H1 (cell line): ENCODE measurements around the gene ERC1. TPM values are rescaled to one million over a fixed set of nuclear protein-coding genes. Genes with fewer than 3 reads are reported as not detected.

Experiments used
- CTCF ChIA-PET: fragments of 300-600 bp; sonication (Branson Sonifier 250); formaldehyde crosslinking; loops from one replicate; lab custom pipeline; 2021; ENCODE audit not compliant: partially characterized antibody; lab: Charles Lee
- POLR2A ChIA-PET: fragments of 300-600 bp; sonication (Branson Sonifier 250); formaldehyde crosslinking; loops from one replicate; lab custom pipeline; 2021; ENCODE audit warnings: inconsistent platforms; ENCODE audit not compliant: partially characterized antibody; lab: Charles Lee
- DNase-seq, 2 experiments: peaks; one replicate each; pipeline versions ENCODE4 v3.0.0 to v3.0.0-alpha.2; 2010 to 2022; ENCODE audit warnings: low spot score in 2 of 2, low read depth in 1 of 2, mixed read lengths in 1 of 2
- FAIRE-seq: peaks from 2 replicates; lab custom pipeline; 2011; peaks lifted over from hg19 to GRCh38; lab: Jason Lieb, UNC
- H2AFZ ChIP-seq: 2 replicates; pipeline ENCODE4 v1.8.1; 2012; ENCODE audit warnings: low read length, inconsistent platforms
- H2AK5ac ChIP-seq: 2 replicates; pipeline ENCODE4 v1.6.1; 2013; ENCODE audit warnings: low read depth, low read length
- H2BK120ac ChIP-seq: replicated peaks from 2 replicates; pipeline ENCODE3; 2013; ENCODE audit warnings: low read depth, low read length, inconsistent platforms
- H2BK12ac ChIP-seq: 2 replicates; pipeline ENCODE4 v1.6.1; 2013; ENCODE audit warnings: low read depth, low read length
- H2BK15ac ChIP-seq: 2 replicates; pipeline ENCODE4 v1.6.1; 2013; ENCODE audit warnings: low read length
- H2BK20ac ChIP-seq: 2 replicates; pipeline ENCODE4 v1.6.1; 2013; ENCODE audit warnings: low read length
- H2BK5ac ChIP-seq: 2 replicates; pipeline ENCODE4 v1.6.1; 2013; ENCODE audit warnings: low read depth, low read length
- H3K14ac ChIP-seq: 2 replicates; pipeline ENCODE4 v1.6.1; 2013; ENCODE audit warnings: inconsistent platforms; ENCODE audit not compliant: insufficient read length
- H3K18ac ChIP-seq: 2 replicates; pipeline ENCODE4 v1.6.1; 2013; ENCODE audit warnings: low read length; ENCODE audit errors: extremely low read depth
- H3K23ac ChIP-seq: 2 replicates; pipeline ENCODE4 v1.6.1; 2013; ENCODE audit warnings: inconsistent platforms; ENCODE audit not compliant: insufficient read length
- H3K23me2 ChIP-seq: 2 replicates; pipeline ENCODE4 v1.6.1; 2013; ENCODE audit warnings: low read depth, low read length
- H3K27ac ChIP-seq: 2 replicates; pipeline ENCODE4 v1.6.1; 2011; ENCODE audit warnings: low read depth, low read length, inconsistent platforms
- H3K27me3 ChIP-seq, 4 experiments: replicated peaks in 1 of 4; 1 replicate in 1 of 4; 2 replicates in 3 of 4; pipeline versions ENCODE4 v1.6.1 to v1.8.1; 2011 to 2013; ENCODE audit warnings: low read length in 3 of 4, mild to moderate bottlenecking in 3 of 4, inconsistent platforms in 2 of 4, mixed read lengths in 2 of 4, moderate library complexity in 1 of 4; ENCODE audit not compliant: control insufficient read depth in 3 of 4, insufficient read depth in 3 of 4; ENCODE audit errors: extremely low read depth in 1 of 4
- H3K36me3 ChIP-seq, 4 experiments: 2 replicates each; pipeline versions ENCODE4 v1.6.1 to v1.8.1; 2011 to 2013; ENCODE audit warnings: mild to moderate bottlenecking in 4 of 4, low read length in 3 of 4, moderate library complexity in 2 of 4, control low read depth in 1 of 4, inconsistent platforms in 1 of 4; ENCODE audit not compliant: insufficient read depth in 4 of 4, control insufficient read depth in 2 of 4
- H3K4ac ChIP-seq: replicated peaks from 2 replicates; pipeline ENCODE3; 2013; ENCODE audit warnings: low read length, low read depth, mixed read lengths, inconsistent platforms; ENCODE audit not compliant: insufficient read length
- H3K4me1 ChIP-seq, 4 experiments: replicated peaks in 1 of 4; 1 replicate in 1 of 4; 2 replicates in 3 of 4; pipeline versions ENCODE4 v1.6.1 to v1.8.1; 2011 to 2013; ENCODE audit warnings: low read length in 3 of 4, inconsistent platforms in 2 of 4, mixed read lengths in 1 of 4; ENCODE audit not compliant: insufficient read depth in 4 of 4, control insufficient read depth in 3 of 4
- H3K4me2 ChIP-seq, 2 experiments: 2 replicates each; pipeline versions ENCODE4 v1.6.1 to v1.8.1; 2011 to 2013; ENCODE audit warnings: low read depth in 2 of 2, low read length in 2 of 2, control low read depth in 1 of 2, inconsistent platforms in 1 of 2, mild to moderate bottlenecking in 1 of 2; ENCODE audit not compliant: insufficient read depth in 1 of 2
- H3K4me3 ChIP-seq, 4 experiments: fragments of 200-600, 300-600 bp in 1 of 4; sonication (generic), shearing (Covaris generic), sonication (Bioruptor Twin) in 1 of 4; 2 replicates each; pipeline versions ENCODE4 v1.5.1 to v1.8.1; 2011 to 2016; ENCODE audit warnings: low read length in 4 of 4, low read depth in 3 of 4, control low read depth in 2 of 4, inconsistent platforms in 2 of 4, mild to moderate bottlenecking in 2 of 4, mixed read lengths in 1 of 4, moderate library complexity in 1 of 4; ENCODE audit not compliant: insufficient read depth in 2 of 4; ENCODE audit errors: extremely low read depth in 1 of 4
- H3K56ac ChIP-seq: replicated peaks from 2 replicates; pipeline ENCODE3; 2013; ENCODE audit warnings: low read depth, mild to moderate bottlenecking, mixed read lengths, low read length, inconsistent platforms; ENCODE audit not compliant: insufficient read length
- H3K79me1 ChIP-seq: 2 replicates; pipeline ENCODE4 v1.6.1; 2013; ENCODE audit warnings: low read depth, low read length, control low read depth
- H3K79me2 ChIP-seq, 2 experiments: 2 replicates each; pipeline versions ENCODE4 v1.6.1 to v1.8.1; 2012 to 2013; ENCODE audit warnings: low read length in 2 of 2, mild to moderate bottlenecking in 2 of 2, inconsistent platforms in 1 of 2; ENCODE audit not compliant: insufficient read depth in 2 of 2, control insufficient read depth in 1 of 2
- H3K9ac ChIP-seq, 4 experiments: replicated peaks in 1 of 4; 1 replicate in 1 of 4; 2 replicates in 3 of 4; pipeline versions ENCODE4 v1.6.1 to v1.8.1; 2011 to 2013; ENCODE audit warnings: low read depth in 3 of 4, low read length in 3 of 4, control low read depth in 2 of 4, mild to moderate bottlenecking in 2 of 4, moderate library complexity in 2 of 4, inconsistent platforms in 1 of 4; ENCODE audit errors: extremely low read depth in 1 of 4
- H3K9me3 ChIP-seq, 2 experiments: 2 replicates each; pipeline versions ENCODE4 v1.6.1 to v1.8.1; 2012 to 2013; ENCODE audit warnings: mild to moderate bottlenecking in 2 of 2, moderate library complexity in 2 of 2, control low read depth in 1 of 2, inconsistent platforms in 1 of 2, low read depth in 1 of 2, low read length in 1 of 2, mixed read lengths in 1 of 2; ENCODE audit not compliant: insufficient read depth in 2 of 2
- H4K20me1 ChIP-seq, 2 experiments: replicated peaks in 1 of 2; 2 replicates each; pipeline versions ENCODE3 to v1.8.1; 2011 to 2013; ENCODE audit warnings: inconsistent platforms in 2 of 2, low read length in 2 of 2, mild to moderate bottlenecking in 1 of 2; ENCODE audit not compliant: insufficient read depth in 2 of 2, control insufficient read depth in 1 of 2
- H4K5ac ChIP-seq: 2 replicates; pipeline ENCODE4 v1.6.1; 2013; ENCODE audit warnings: low read length, low read depth, mixed read lengths, inconsistent platforms; ENCODE audit not compliant: insufficient read length
- H4K8ac ChIP-seq: 2 replicates; pipeline ENCODE4 v1.8.0; 2013; ENCODE audit warnings: mild to moderate bottlenecking, moderate library complexity, low read length, inconsistent platforms; ENCODE audit not compliant: insufficient read depth; ENCODE audit errors: extremely low read depth
- H4K91ac ChIP-seq: replicated peaks from 2 replicates; pipeline ENCODE3; 2013; ENCODE audit warnings: low read length, mixed read lengths, inconsistent platforms; ENCODE audit not compliant: insufficient read length
- CBX5 ChIP-seq: fragments of 300-800, 300-1000 bp; sonication (generic); IDR thresholded peaks from 2 replicates; pipeline ENCODE4 v1.7.1; 2016; ENCODE audit warnings: antibody characterized with exemption, low read length, low read depth
- EP300 ChIP-seq, 2 experiments: IDR thresholded peaks; 1 replicate in 1 of 2; 2 replicates in 1 of 2; pipeline ENCODE4 v1.6.1; 2011 to 2012; ENCODE audit warnings: low read depth in 2 of 2, low read length in 2 of 2, mild to moderate bottlenecking in 2 of 2, borderline replicate concordance in 1 of 2, inconsistent platforms in 1 of 2, moderate library complexity in 1 of 2
- HDAC6 ChIP-seq: IDR thresholded peaks from one replicate; pipeline ENCODE4 v1.7.1; 2012; ENCODE audit warnings: low read depth, mild to moderate bottlenecking, inconsistent platforms, low read length, moderate library complexity
- KDM5A ChIP-seq: fragments of 200-600 bp; IDR thresholded peaks from 2 replicates; pipeline ENCODE4 v1.7.1; 2012; ENCODE audit warnings: mild to moderate bottlenecking, low read length, inconsistent platforms, mixed read lengths
- PHF8 ChIP-seq: fragments of 200-600 bp; sonication (generic); conservative IDR thresholded peaks from 2 replicates; pipeline ENCODE4 v1.7.1; 2012; ENCODE audit warnings: low read depth, mild to moderate bottlenecking, inconsistent platforms, low read length, moderate library complexity
- RBBP5 ChIP-seq: IDR thresholded peaks from 2 replicates; pipeline ENCODE4 v1.7.1; 2012; ENCODE audit warnings: low read depth, mild to moderate bottlenecking, inconsistent platforms, low read length, moderate library complexity, borderline replicate concordance
- RXRA ChIP-seq: IDR thresholded peaks from 2 replicates; pipeline ENCODE4 v1.6.1; 2011; ENCODE audit warnings: low read depth, mild to moderate bottlenecking, low read length, moderate library complexity; ENCODE audit not compliant: insufficient read depth
- SAP30 ChIP-seq: fragments of 300-600 bp; sonication (generic); IDR thresholded peaks from 2 replicates; pipeline ENCODE4 v1.7.1; 2012; ENCODE audit warnings: low read length, moderate library complexity, mild to moderate bottlenecking, inconsistent platforms; ENCODE audit not compliant: insufficient read depth, insufficient replicate concordance
- TAF1 ChIP-seq: IDR thresholded peaks from 2 replicates; pipeline ENCODE4 v1.6.1; 2011; ENCODE audit warnings: mild to moderate bottlenecking, low read depth, low read length
- YY1 ChIP-seq: IDR thresholded peaks from 2 replicates; pipeline ENCODE4 v1.6.1; 2011; ENCODE audit warnings: low read depth, mild to moderate bottlenecking, low read length
- WGBS, 2 experiments: shearing (Covaris generic) in 1 of 2; methylation state at CpG; one replicate each; pipeline versions ENCODE4 v1.1.6 to v1.1.7; 2013 to 2015; ENCODE audit warnings: low lambda C conversion rate in 2 of 2, mixed read lengths in 2 of 2, inconsistent platforms in 1 of 2, low coverage in 1 of 2, missing lambda C conversion rate in 1 of 2; ENCODE audit not compliant: insufficient replicate concordance in 2 of 2, insufficient coverage in 1 of 2, insufficient read length in 1 of 2; ENCODE audit errors: extremely low coverage in 1 of 2, missing lambda C conversion rate in 1 of 2; 5-methylcytosine and 5-hydroxymethylcytosine counted together
- polyA plus RNA-seq, 7 experiments: library from polyadenylated mRNA; depleted of rRNA in 3 of 7; stranded (reverse) in 5 of 7; unstranded in 2 of 7; fragments of >200 nt in 5 of 7; fragments of 200-250 nt in 2 of 7; gene quantifications; 1 replicate in 5 of 7; 2 replicates in 1 of 7; 4 replicates in 1 of 7; pipeline versions ENCODE4 v1.2.1 to v1.2.3, GENCODE V29; 2011 to 2013; ENCODE audit warnings: missing spikeins in 2 of 7, mixed read lengths in 2 of 7
- total RNA-seq: library from RNA; stranded (reverse); fragmentation: NEBNext Ultra II Directional; extraction: Animal tissue kit (Norgen Biotek cat#: 25700); gene quantifications from 2 replicates; pipeline ENCODE4 v1.2.1, GENCODE V29; 2021

ERC1 gene
- total and polyA plus RNA-seq, 2 of the 8 experiments (the other 6 are each of a cell fraction or from before 2014, with no cell fraction given) = 7.8 to 45.7 TPM

- Histone ChIP-seq H3K14ac (no peak overlapping the region), H3K9ac (no peak overlapping the region), H3K36me3 (no peaks in the 10 kb centered on the region), H4K5ac (no peak overlapping the region), H3K18ac (no peak overlapping the region), H3K27me3 (no peaks in the 10 kb centered on the region), H3K4ac (no peak overlapping the region), H2BK5ac (no peak overlapping the region), H4K91ac (no peak overlapping the region), H3K79me1 (no peaks in the 10 kb centered on the region), H2BK15ac (no peak overlapping the region), H2AFZ (no peak overlapping the region), H3K23ac (no peak overlapping the region), H3K23me2 (no peaks in the 10 kb centered on the region), H4K20me1 (no peaks in the 10 kb centered on the region), H3K9me3 (no peaks in the 10 kb centered on the region), H3K27ac (no peak overlapping the region), H3K56ac (no peak overlapping the region), H2BK120ac (no peak overlapping the region), H3K79me2 (no peaks in the 10 kb centered on the region), H4K8ac (no peak overlapping the region), H2BK20ac (no peak overlapping the region), H3K4me3 (no peak overlapping the region), H3K4me1 (peaks cover 0 to 3% (median 0%) of the 10 kb centered on the region in 4 experiments; a peak in 2 of 7 replicates), H3K4me2 (no peak overlapping the region), H2AK5ac (no peak overlapping the region), H2BK12ac (no peak overlapping the region)
- ChIA-PET CTCF (no interaction called here), POLR2A (no interaction called here)
- DNase-seq (no peak), FAIRE-seq (no peak)
- WGBS, 2 experiments = 96% methylated on average over 3 of the region's 3 CpGs; no CpG with 5 or more reads in 1 of the 2 experiments
- TF ChIP-seq SAP30 = no peak
- TF ChIP-seq TAF1 = no peak
- no peak for TF ChIP-seq RXRA
- TF ChIP-seq HDAC6 = no peak
- no peak for TF ChIP-seq PHF8
- TF ChIP-seq RBBP5 = no peak
- no peak for TF ChIP-seq YY1
- TF ChIP-seq KDM5A = no peak
- TF ChIP-seq EP300 (IDR thresholded peaks at IDR 0.05; ENCODE audit: borderline replicate concordance in 1 of 2, low read depth in 2 of 2, low read length in 2 of 2) = no peak
- TF ChIP-seq CBX5 = no peak
Measured at GRCh38 chr12:1322821-1323220, 331.8 kb downstream of the ERC1 start.
